ENCODE measurements around the gene SH3BP4. TPM values are rescaled to one million over a fixed set of nuclear protein-coding genes. Genes with fewer than 3 reads are reported as not detected.

The SH3BP4 gene
- total and polyA plus RNA-seq, 2 of the 8 experiments (the other 6 are each of a cell fraction or from before 2014, with no cell fraction given), result 28.3 to 35.4 TPM

DNA sequence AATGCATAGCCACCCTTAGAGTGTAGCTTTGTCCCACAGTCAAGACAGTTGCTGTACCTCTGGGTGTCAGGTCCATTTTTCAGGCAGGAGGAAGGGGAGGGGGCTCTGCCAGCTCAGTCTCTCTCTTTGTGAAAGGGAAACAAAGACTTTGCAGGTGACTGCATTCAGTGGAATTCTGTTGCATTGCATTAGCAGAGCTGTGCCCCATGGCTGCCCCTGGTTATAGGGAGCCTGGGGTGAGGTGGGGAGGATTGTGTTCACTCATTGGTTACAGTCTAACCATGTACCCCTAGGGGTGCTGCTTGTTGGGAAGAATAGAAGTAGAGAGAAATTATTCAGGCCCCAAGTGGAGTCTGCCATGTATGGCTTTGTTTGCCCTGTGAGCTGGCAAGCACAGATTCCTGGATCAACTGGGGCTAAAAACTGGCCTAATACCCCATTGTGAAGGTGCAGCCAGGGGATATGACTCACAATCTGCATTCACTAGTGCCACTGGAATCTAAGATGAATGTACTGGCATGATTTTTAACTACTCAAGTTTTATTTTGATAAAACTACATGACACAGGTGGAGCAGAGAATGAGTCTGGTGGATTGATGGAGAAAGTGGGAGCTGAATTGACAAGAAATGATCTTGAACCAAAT, 118.4 kb downstream of the SH3BP4 start (continued):
- TF ChIP-seq, protein P1, sequence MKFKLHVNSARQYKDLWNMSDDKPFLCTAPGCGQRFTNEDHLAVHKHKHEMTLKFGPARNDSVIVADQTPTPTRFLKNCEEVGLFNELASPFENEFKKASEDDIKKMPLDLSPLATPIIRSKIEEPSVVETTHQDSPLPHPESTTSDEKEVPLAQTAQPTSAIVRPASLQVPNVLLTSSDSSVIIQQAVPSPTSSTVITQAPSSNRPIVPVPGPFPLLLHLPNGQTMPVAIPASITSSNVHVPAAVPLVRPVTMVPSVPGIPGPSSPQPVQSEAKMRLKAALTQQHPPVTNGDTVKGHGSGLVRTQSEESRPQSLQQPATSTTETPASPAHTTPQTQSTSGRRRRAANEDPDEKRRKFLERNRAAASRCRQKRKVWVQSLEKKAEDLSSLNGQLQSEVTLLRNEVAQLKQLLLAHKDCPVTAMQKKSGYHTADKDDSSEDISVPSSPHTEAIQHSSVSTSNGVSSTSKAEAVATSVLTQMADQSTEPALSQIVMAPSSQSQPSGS (IDR thresholded peaks at IDR 0.05; ENCODE audit: low read length), result peak; percentile 54; the same call in 1 of the 2 replicates
- TF ChIP-seq HDAC2 (IDR thresholded peaks at IDR 0.05; ENCODE audit: borderline replicate concordance in 1 of 2, low read depth in 2 of 2, low read length in 2 of 2) (peak in 1 of 2 experiments; percentile 57; a peak in 1 of 4 replicates), POU5F1 (IDR thresholded peaks at IDR 0.05; ENCODE audit: low read depth, low read length) (no peak), CTBP2 (IDR thresholded peaks at IDR 0.05; ENCODE audit: borderline replicate concordance, insufficient read depth, insufficient read length, low read length) (peak; percentile 38), SIX5 (IDR thresholded peaks at IDR 0.05; ENCODE audit: low read depth, low read length) (no peak)
- TF ChIP-seq, protein P2, sequence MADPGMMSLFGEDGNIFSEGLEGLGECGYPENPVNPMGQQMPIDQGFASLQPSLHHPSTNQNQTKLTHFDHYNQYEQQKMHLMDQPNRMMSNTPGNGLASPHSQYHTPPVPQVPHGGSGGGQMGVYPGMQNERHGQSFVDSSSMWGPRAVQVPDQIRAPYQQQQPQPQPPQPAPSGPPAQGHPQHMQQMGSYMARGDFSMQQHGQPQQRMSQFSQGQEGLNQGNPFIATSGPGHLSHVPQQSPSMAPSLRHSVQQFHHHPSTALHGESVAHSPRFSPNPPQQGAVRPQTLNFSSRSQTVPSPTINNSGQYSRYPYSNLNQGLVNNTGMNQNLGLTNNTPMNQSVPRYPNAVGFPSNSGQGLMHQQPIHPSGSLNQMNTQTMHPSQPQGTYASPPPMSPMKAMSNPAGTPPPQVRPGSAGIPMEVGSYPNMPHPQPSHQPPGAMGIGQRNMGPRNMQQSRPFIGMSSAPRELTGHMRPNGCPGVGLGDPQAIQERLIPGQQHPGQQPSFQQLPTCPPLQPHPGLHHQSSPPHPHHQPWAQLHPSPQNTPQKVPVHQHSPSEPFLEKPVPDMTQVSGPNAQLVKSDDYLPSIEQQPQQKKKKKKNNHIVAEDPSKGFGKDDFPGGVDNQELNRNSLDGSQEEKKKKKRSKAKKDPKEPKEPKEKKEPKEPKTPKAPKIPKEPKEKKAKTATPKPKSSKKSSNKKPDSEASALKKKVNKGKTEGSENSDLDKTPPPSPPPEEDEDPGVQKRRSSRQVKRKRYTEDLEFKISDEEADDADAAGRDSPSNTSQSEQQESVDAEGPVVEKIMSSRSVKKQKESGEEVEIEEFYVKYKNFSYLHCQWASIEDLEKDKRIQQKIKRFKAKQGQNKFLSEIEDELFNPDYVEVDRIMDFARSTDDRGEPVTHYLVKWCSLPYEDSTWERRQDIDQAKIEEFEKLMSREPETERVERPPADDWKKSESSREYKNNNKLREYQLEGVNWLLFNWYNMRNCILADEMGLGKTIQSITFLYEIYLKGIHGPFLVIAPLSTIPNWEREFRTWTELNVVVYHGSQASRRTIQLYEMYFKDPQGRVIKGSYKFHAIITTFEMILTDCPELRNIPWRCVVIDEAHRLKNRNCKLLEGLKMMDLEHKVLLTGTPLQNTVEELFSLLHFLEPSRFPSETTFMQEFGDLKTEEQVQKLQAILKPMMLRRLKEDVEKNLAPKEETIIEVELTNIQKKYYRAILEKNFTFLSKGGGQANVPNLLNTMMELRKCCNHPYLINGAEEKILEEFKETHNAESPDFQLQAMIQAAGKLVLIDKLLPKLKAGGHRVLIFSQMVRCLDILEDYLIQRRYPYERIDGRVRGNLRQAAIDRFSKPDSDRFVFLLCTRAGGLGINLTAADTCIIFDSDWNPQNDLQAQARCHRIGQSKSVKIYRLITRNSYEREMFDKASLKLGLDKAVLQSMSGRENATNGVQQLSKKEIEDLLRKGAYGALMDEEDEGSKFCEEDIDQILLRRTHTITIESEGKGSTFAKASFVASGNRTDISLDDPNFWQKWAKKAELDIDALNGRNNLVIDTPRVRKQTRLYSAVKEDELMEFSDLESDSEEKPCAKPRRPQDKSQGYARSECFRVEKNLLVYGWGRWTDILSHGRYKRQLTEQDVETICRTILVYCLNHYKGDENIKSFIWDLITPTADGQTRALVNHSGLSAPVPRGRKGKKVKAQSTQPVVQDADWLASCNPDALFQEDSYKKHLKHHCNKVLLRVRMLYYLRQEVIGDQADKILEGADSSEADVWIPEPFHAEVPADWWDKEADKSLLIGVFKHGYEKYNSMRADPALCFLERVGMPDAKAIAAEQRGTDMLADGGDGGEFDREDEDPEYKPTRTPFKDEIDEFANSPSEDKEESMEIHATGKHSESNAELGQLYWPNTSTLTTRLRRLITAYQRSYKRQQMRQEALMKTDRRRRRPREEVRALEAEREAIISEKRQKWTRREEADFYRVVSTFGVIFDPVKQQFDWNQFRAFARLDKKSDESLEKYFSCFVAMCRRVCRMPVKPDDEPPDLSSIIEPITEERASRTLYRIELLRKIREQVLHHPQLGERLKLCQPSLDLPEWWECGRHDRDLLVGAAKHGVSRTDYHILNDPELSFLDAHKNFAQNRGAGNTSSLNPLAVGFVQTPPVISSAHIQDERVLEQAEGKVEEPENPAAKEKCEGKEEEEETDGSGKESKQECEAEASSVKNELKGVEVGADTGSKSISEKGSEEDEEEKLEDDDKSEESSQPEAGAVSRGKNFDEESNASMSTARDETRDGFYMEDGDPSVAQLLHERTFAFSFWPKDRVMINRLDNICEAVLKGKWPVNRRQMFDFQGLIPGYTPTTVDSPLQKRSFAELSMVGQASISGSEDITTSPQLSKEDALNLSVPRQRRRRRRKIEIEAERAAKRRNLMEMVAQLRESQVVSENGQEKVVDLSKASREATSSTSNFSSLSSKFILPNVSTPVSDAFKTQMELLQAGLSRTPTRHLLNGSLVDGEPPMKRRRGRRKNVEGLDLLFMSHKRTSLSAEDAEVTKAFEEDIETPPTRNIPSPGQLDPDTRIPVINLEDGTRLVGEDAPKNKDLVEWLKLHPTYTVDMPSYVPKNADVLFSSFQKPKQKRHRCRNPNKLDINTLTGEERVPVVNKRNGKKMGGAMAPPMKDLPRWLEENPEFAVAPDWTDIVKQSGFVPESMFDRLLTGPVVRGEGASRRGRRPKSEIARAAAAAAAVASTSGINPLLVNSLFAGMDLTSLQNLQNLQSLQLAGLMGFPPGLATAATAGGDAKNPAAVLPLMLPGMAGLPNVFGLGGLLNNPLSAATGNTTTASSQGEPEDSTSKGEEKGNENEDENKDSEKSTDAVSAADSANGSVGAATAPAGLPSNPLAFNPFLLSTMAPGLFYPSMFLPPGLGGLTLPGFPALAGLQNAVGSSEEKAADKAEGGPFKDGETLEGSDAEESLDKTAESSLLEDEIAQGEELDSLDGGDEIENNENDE (IDR thresholded peaks at IDR 0.05; ENCODE audit: insufficient replicate concordance, low read length), result no peak
- TF ChIP-seq, protein P3, sequence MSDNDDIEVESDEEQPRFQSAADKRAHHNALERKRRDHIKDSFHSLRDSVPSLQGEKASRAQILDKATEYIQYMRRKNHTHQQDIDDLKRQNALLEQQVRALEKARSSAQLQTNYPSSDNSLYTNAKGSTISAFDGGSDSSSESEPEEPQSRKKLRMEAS (IDR thresholded peaks at IDR 0.05), result 0 out of 2 replicates have a peak, but pooled peaks have one; percentile 13
